Ovary (tissue), 9 donors: ENCODE results near the gene CACNA2D1. TPM values are rescaled to one million over a fixed set of nuclear protein-coding genes. Genes with fewer than 3 reads are reported as not detected.

Source experiments
- DNase-seq, 5 donors: peaks; one replicate each; pipeline ENCODE4 v3.0.0-alpha.2; 2019 to 2020
- H3K27ac ChIP-seq, 2 donors: fragments of 200-600 bp; one replicate each; pipeline versions ENCODE4 v1.5.1 to v1.8.0; 2019 to 2022
- H3K27me3 ChIP-seq: fragments of 200-600 bp; one replicate; pipeline ENCODE4 v1.8.0; 2022
- H3K36me3 ChIP-seq: fragments of 200-600 bp; sonication (generic); one replicate; pipeline ENCODE4 v1.5.1; 2019
- H3K4me1 ChIP-seq: one replicate; pipeline ENCODE4 v1.8.1; 2013; ENCODE audit warnings: mild to moderate bottlenecking, moderate library complexity; ENCODE audit not compliant: insufficient read depth
- H3K4me3 ChIP-seq: fragments of 200-600 bp; sonication (generic); one replicate; pipeline ENCODE4 v1.5.1; 2017
- H3K9me3 ChIP-seq, 2 donors: fragments of 200-600 bp in 1 of 2; sonication (generic) in 1 of 2; one replicate each; pipeline versions ENCODE4 v1.5.1 to v1.8.1; 2013 to 2019; ENCODE audit warnings: mild to moderate bottlenecking in 1 of 2, moderate library complexity in 1 of 2
- EP300 ChIP-seq: sonication (generic); formaldehyde crosslinking; IDR thresholded peaks from one replicate; pipeline ENCODE4 v1.6.1; 2017; ENCODE audit warnings: antibody characterized with exemption
- POLR2A ChIP-seq: fragments of 450-650 bp; IDR thresholded peaks from one replicate; pipeline ENCODE4 v1.6.1; 2017; ENCODE audit warnings: antibody characterized with exemption, mild to moderate bottlenecking, moderate library complexity
- WGBS, 3 donors: extraction: QIAGEN DNeasy Blood & Tissue Kit in 1 of 3; methylation state at CpG; one replicate each; pipeline versions ENCODE4 v1.1.5 to v1.1.7; 2013 to 2017; 5-methylcytosine and 5-hydroxymethylcytosine counted together
- intact Hi-C, 4 donors: fragments of 100-400 bp; cut with DNase I; formaldehyde crosslinking; loops; one replicate each; pipeline versions ENCODE4 v1.11.0 to v1.15.1; 2022 to 2023
- polyA plus RNA-seq, 2 donors: library from polyadenylated mRNA; stranded (reverse); fragments of 200-250 nt in 1 of 2; fragments of 350-450 nt in 1 of 2; fragmentation: Illumina TruSeq in 1 of 2; extraction: RNeasy Lipid Tissue Mini Kit (QIAGEN cat#74804) in 1 of 2; gene quantifications; one replicate each; pipeline ENCODE4 v1.2.3, GENCODE V29; 2013 to 2014
- total RNA-seq, 7 donors: library from RNA; depleted of rRNA in 2 of 7; stranded (reverse); fragments of >200 nt in 2 of 7; fragmentation: NEBNext Ultra II Directional in 3 of 7; extraction: Animal tissue kit (Norgen Biotek cat#: 25700) in 3 of 7; gene quantifications; one replicate each; pipeline versions ENCODE4 v1.1.0 to v1.2.4, GENCODE V29; 2016 to 2023
- TF ChIP-seq, protein P1 (sequence below), 3 donors: fragments of 450-650 bp in 2 of 3; fragments of 200-600 bp in 1 of 3; IDR thresholded peaks; one replicate each; pipeline versions ENCODE4 v1.5.1 to v1.8.0; 2016 to 2022; ENCODE audit warnings: antibody characterized with exemption in 3 of 3, mild to moderate bottlenecking in 1 of 3
- donor health status: DM: no; HTN: no; CAD: no; lungs with moderate emphysema.
- donor health status: DM: no; HTN: no; CAD: no.
- donor health status: Bipolar disorder and iron deficiency.
- donor health status: DM: yes; HTN: yes; CAD: no.
- donor health status: DM: no; HTN: no; CAD: no.
- donor health status: DM: yes; HTN: yes; CAD: no.

Gene CACNA2D1
- total and polyA plus RNA-seq, 9 donors = 6.6 to 34.2 (median 18.8) TPM

DNA sequence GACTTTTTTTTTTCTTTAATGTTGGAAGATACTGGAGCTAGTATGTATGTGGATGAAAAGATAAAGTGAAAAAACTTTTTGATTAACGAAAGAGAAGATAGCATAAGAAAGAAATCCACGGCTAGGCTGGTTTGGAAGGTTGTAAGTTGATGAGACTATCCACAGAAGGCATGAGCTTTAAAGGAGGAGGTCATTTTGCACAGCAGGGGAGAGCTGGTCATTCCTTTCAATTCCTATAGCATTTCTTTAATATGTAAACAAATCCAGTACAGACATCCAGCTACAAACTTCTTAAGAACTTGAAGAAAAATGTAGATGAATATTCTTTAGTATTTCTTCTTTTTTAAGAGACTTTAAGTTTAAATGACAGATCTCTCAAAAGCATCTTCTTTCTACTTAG lies 281.3 kb downstream of the CACNA2D1 start:
- no peak overlapping the region for H3K27ac ChIP-seq
- intact Hi-C loops = no loop called here
- no peak for DNase-seq
- H3K4me3 ChIP-seq = no peak overlapping the region
- 44 to 92% (median 90%) methylated on average over 2 of the region's 2 CpGs for WGBS, 3 donors
- no peaks in the 10 kb centered on the region for H3K27me3 ChIP-seq
- TF ChIP-seq, protein P1, sequence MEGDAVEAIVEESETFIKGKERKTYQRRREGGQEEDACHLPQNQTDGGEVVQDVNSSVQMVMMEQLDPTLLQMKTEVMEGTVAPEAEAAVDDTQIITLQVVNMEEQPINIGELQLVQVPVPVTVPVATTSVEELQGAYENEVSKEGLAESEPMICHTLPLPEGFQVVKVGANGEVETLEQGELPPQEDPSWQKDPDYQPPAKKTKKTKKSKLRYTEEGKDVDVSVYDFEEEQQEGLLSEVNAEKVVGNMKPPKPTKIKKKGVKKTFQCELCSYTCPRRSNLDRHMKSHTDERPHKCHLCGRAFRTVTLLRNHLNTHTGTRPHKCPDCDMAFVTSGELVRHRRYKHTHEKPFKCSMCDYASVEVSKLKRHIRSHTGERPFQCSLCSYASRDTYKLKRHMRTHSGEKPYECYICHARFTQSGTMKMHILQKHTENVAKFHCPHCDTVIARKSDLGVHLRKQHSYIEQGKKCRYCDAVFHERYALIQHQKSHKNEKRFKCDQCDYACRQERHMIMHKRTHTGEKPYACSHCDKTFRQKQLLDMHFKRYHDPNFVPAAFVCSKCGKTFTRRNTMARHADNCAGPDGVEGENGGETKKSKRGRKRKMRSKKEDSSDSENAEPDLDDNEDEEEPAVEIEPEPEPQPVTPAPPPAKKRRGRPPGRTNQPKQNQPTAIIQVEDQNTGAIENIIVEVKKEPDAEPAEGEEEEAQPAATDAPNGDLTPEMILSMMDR (IDR thresholded peaks at IDR 0.05) = no peak
- TF ChIP-seq EP300 (no peak), POLR2A (no peak)
- no peaks in the 10 kb centered on the region for H3K9me3 ChIP-seq
- H3K4me1 ChIP-seq = no peaks in the 10 kb centered on the region
- H3K36me3 ChIP-seq = no peaks in the 10 kb centered on the region

DNA sequence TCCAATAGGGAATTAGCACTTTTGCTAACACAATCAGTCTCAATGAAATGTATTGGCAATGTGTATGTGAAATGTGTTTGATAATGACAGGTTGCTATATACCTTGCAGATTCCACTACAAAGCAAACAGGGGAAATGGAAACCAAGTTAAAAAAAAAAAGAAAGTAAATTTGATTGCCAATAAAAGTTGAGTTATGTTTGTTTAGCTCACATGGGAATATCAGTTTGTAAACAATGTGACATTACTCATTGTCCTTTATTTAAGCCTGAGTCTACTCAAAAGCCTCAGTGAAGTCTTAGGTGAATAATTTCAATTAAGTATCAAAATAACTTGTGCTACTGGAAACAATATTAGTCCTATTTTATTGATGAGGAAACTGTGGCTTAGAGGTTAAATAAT lies 285.2 kb downstream of the CACNA2D1 start:
- no peaks in the 10 kb centered on the region for H3K36me3 ChIP-seq
- no peak overlapping the region for H3K4me3 ChIP-seq
- H3K27me3 ChIP-seq = no peaks in the 10 kb centered on the region
- DNase-seq = no peak
- no peaks in the 10 kb centered on the region for H3K4me1 ChIP-seq
- TF ChIP-seq, protein P1 (IDR thresholded peaks at IDR 0.05) = no peak
- TF ChIP-seq POLR2A = no peak
- H3K9me3 ChIP-seq = no peaks in the 10 kb centered on the region
- intact Hi-C loops = no loop called here
- no peak overlapping the region for H3K27ac ChIP-seq

DNA sequence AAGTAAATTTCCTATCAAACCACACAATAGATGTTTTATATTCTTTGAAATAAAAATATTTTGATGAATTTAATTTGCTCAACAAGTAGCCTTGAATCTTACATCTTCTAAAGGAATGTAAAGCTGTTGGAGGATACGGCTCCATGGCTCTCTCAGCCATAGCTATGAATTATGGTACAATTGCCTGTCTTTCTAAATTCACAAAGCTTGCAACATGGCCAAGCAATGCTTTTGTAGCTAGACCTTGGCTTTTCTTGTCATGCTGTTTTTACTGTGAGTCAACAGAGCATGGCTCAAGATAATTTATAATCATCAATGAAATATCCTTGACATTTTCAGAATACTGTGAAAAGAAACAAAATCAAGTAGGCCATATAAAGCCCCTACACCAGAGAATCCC lies 286.7 kb downstream of the CACNA2D1 start:
- Histone ChIP-seq H3K9me3 (no peaks in the 10 kb centered on the region), H3K4me1 (no peaks in the 10 kb centered on the region), H3K27me3 (no peaks in the 10 kb centered on the region), H3K27ac (no peak overlapping the region), H3K36me3 (no peaks in the 10 kb centered on the region), H3K4me3 (no peak overlapping the region)
- TF ChIP-seq, protein P1 (IDR thresholded peaks at IDR 0.05) = no peak
- no peak for TF ChIP-seq POLR2A
- no peak for TF ChIP-seq EP300
- WGBS, 3 donors = 60 to 95% (median 88%) methylated on average over 1 of the region's 1 CpG
- intact Hi-C loops = no loop called here
- no peak for DNase-seq

- no peak for TF ChIP-seq POLR2A
- TF ChIP-seq EP300 = no peak
- TF ChIP-seq, protein P1 (IDR thresholded peaks at IDR 0.05) = no peak
- Histone ChIP-seq H3K4me3 (no peak overlapping the region), H3K27ac (no peak overlapping the region), H3K9me3 (no peaks in the 10 kb centered on the region), H3K4me1 (no peaks in the 10 kb centered on the region), H3K27me3 (no peaks in the 10 kb centered on the region), H3K36me3 (no peaks in the 10 kb centered on the region)
- intact Hi-C loops = no loop called here
- no peak for DNase-seq
- WGBS, 3 donors = 87 to 91% (median 91%) methylated on average over 3 of the region's 3 CpGs
Observed at GRCh38 chr7:82156168-82156567, 287.4 kb downstream of the CACNA2D1 start.

GRCh38 chr7:82154728-82155127 lies 288.8 kb downstream of the CACNA2D1 start:
- Histone ChIP-seq H3K36me3 (no peaks in the 10 kb centered on the region), H3K4me3 (no peak overlapping the region), H3K27me3 (no peaks in the 10 kb centered on the region), H3K4me1 (no peaks in the 10 kb centered on the region), H3K9me3 (no peaks in the 10 kb centered on the region), H3K27ac (no peak overlapping the region)
- 65 to 78% (median 78%) methylated on average over 2 of the region's 2 CpGs for WGBS, 3 donors
- intact Hi-C loops = no loop called here
- no peak for DNase-seq
- TF ChIP-seq, protein P1 (IDR thresholded peaks at IDR 0.05) = no peak
- no peak for TF ChIP-seq EP300
- no peak for TF ChIP-seq POLR2A
